ENCODE results near the gene FAM124B.

FAM124B gene

GRCh38 chr2:224405841-224406370 lies 4.0 kb upstream of the FAM124B start:
- TF ChIP-seq CTCF (IDR thresholded peaks at IDR 0.05; ENCODE audit: low read depth, low read length, missing control alignments): no peak
- no peak overlapping the region for H3K4me3 ChIP-seq (replicated peaks; ENCODE audit: low read depth, low read length)
- DNase-seq (ENCODE audit: extremely low read depth, low read depth): no peak

- no peak overlapping the region for H3K4me3 ChIP-seq (replicated peaks; ENCODE audit: low read depth, low read length)
- DNase-seq (ENCODE audit: extremely low read depth, low read depth): no peak
- TF ChIP-seq CTCF (IDR thresholded peaks at IDR 0.05; ENCODE audit: low read depth, low read length, missing control alignments): no peak
Observed at GRCh38 chr2:224405412-224405811, 3.5 kb upstream of the FAM124B start.

GRCh38 chr2:224404796-224405195 lies 2.9 kb upstream of the FAM124B start:
- no peak for TF ChIP-seq CTCF (IDR thresholded peaks at IDR 0.05; ENCODE audit: low read depth, low read length, missing control alignments)
- no peak for DNase-seq (ENCODE audit: extremely low read depth, low read depth)

GRCh38 chr2:224403657-224404056 lies 1.8 kb upstream of the FAM124B start:
- H3K4me3 ChIP-seq (replicated peaks; ENCODE audit: low read depth, low read length): no peak overlapping the region
- no peak for DNase-seq (ENCODE audit: extremely low read depth, low read depth)
- TF ChIP-seq CTCF (IDR thresholded peaks at IDR 0.05; ENCODE audit: low read depth, low read length, missing control alignments): no peak

More at GRCh38 chr2:224404796-224405195, 2.9 kb upstream of the FAM124B start:
- H3K4me3 ChIP-seq (replicated peaks; ENCODE audit: low read depth, low read length): no peak overlapping the region

GRCh38 chr2:224400886-224401632 lies 848 bp downstream of the FAM124B start:
- no peak for DNase-seq (ENCODE audit: extremely low read depth, low read depth)
- H3K4me3 ChIP-seq (replicated peaks; ENCODE audit: low read depth, low read length): no peak overlapping the region
- no peak for TF ChIP-seq CTCF (IDR thresholded peaks at IDR 0.05; ENCODE audit: low read depth, low read length, missing control alignments)

- no peak for TF ChIP-seq CTCF (IDR thresholded peaks at IDR 0.05; ENCODE audit: low read depth, low read length, missing control alignments)
- H3K4me3 ChIP-seq (replicated peaks; ENCODE audit: low read depth, low read length): no peak overlapping the region
- no peak for DNase-seq (ENCODE audit: extremely low read depth, low read depth)
Observed at GRCh38 chr2:224400174-224400810, 1.6 kb downstream of the FAM124B start.

Measured in HFF-Myc (cell line).